ENCODE measurements around the gene CCL17. TPM values are rescaled to one million over a fixed set of nuclear protein-coding genes. Genes with fewer than 3 reads are reported as not detected.

CCL17 gene
- total and polyA plus RNA-seq, 2 of the 4 experiments (the other 2 are of a cell fraction): not detected

- no peak overlapping the region for H4K91ac ChIP-seq (ENCODE audit: insufficient read depth, low read depth, low read length)
- DNase-seq (no peak), ATAC-seq (ENCODE audit: low read depth) (no peak)
- H2BK5ac ChIP-seq (ENCODE audit: low read depth, low read length, poor library complexity, severe bottlenecking): no peak overlapping the region
- no peaks in the 10 kb centered on the region for H3K79me1 ChIP-seq (ENCODE audit: low read depth in 1 of 2, low read length in 2 of 2)
- WGBS, 2 experiments (ENCODE audit: extremely low coverage in 2 of 2, insufficient read length in 1 of 2): 98% methylated on average over 9 of the region's 16 CpGs; no CpG with 5 or more reads in 1 of the 2 experiments
- no peaks in the 10 kb centered on the region for H3K36me3 ChIP-seq (ENCODE audit: control insufficient read depth, insufficient read depth, low read length)
- H2AK5ac ChIP-seq (ENCODE audit: low read depth, low read length): no peak overlapping the region
- H3K4me2 ChIP-seq (ENCODE audit: low read depth, low read length): no peak overlapping the region
- no peak overlapping the region for H3K23ac ChIP-seq (ENCODE audit: low read depth, low read length)
- no peak overlapping the region for H3K56ac ChIP-seq (ENCODE audit: extremely low read depth, insufficient read depth, low read length)
- in situ Hi-C loops (cut with MboI; ENCODE audit: low sequenced_read_pairs): no loop called here
- ChIA-PET CTCF (no interaction called here), POLR2A (ENCODE audit: unreplicated experiment) (no interaction called here)
- no peak overlapping the region for H2BK15ac ChIP-seq (ENCODE audit: low read depth, low read length)
- H2AK9ac ChIP-seq (replicated peaks; ENCODE audit: low read depth, low read length, poor library complexity): no peak overlapping the region
- H3K27me3 ChIP-seq (ENCODE audit: control insufficient read depth, insufficient read depth, low read length): peaks cover 10% of the 10 kb centered on the region
- H3K14ac ChIP-seq (replicated peaks; ENCODE audit: low read depth, low read length): no peak overlapping the region
- no peak overlapping the region for H3K18ac ChIP-seq (ENCODE audit: low read depth, low read length)
- dilution Hi-C loops (cut with HindIII; ENCODE audit: low sequenced_read_pairs, unreplicated experiment): no loop called here
- H3K4me1 ChIP-seq (ENCODE audit: control insufficient read depth, insufficient read depth, low read length): peaks cover 5% of the 10 kb centered on the region; the same call in 1 of the 2 replicates
- H3K9me1 ChIP-seq (ENCODE audit: insufficient read depth, low read length): no peaks in the 10 kb centered on the region
- H3K9me3 ChIP-seq (ENCODE audit: control insufficient read depth, insufficient read depth, low read length): no peaks in the 10 kb centered on the region
- no TSS peak for BruUV-seq (replicated peaks)
- intact Hi-C loops (cut with micrococcal nuclease): no loop called here
- no peak overlapping the region for H4K8ac ChIP-seq (ENCODE audit: low read depth in 2 of 2, low read length in 2 of 2)
- no peak overlapping the region for H3K27ac ChIP-seq (ENCODE audit: insufficient read depth, low read length)
- H4K20me1 ChIP-seq (ENCODE audit: insufficient read depth, low read length): no peaks in the 10 kb centered on the region
- H3K4me3 ChIP-seq (ENCODE audit: insufficient read depth, low read depth, low read length): no peak overlapping the region
- H3K9ac ChIP-seq (ENCODE audit: low read depth, low read length): no peak overlapping the region
- no peak overlapping the region for H3K4ac ChIP-seq (ENCODE audit: low read depth, low read length)
- H2BK120ac ChIP-seq (ENCODE audit: low read depth, low read length): no peak overlapping the region
- H2BK20ac ChIP-seq (ENCODE audit: low read depth, low read length): no peak overlapping the region
- no peak overlapping the region for H4K5ac ChIP-seq (ENCODE audit: low read depth, low read length)
- TF ChIP-seq RFX5 (IDR thresholded peaks at IDR 0.05; ENCODE audit: low read depth, low read length) (no peak), POLR2A (IDR thresholded peaks at IDR 0.05; ENCODE audit: low read depth, low read length) (no peak), SMC3 (IDR thresholded peaks at IDR 0.05; ENCODE audit: low read depth, low read length) (no peak), CEBPB (IDR thresholded peaks at IDR 0.05; ENCODE audit: low read depth, low read length) (no peak), CHD1 (IDR thresholded peaks at IDR 0.05; ENCODE audit: low read depth, low read length) (no peak), FOS (IDR thresholded peaks at IDR 0.05; ENCODE audit: low read depth, low read length) (no peak), MAZ (IDR thresholded peaks at IDR 0.05; ENCODE audit: borderline replicate concordance, low read depth, low read length) (no peak)
- TF ChIP-seq, protein P1, sequence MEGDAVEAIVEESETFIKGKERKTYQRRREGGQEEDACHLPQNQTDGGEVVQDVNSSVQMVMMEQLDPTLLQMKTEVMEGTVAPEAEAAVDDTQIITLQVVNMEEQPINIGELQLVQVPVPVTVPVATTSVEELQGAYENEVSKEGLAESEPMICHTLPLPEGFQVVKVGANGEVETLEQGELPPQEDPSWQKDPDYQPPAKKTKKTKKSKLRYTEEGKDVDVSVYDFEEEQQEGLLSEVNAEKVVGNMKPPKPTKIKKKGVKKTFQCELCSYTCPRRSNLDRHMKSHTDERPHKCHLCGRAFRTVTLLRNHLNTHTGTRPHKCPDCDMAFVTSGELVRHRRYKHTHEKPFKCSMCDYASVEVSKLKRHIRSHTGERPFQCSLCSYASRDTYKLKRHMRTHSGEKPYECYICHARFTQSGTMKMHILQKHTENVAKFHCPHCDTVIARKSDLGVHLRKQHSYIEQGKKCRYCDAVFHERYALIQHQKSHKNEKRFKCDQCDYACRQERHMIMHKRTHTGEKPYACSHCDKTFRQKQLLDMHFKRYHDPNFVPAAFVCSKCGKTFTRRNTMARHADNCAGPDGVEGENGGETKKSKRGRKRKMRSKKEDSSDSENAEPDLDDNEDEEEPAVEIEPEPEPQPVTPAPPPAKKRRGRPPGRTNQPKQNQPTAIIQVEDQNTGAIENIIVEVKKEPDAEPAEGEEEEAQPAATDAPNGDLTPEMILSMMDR (conservative IDR thresholded peaks at IDR 0.05; ENCODE audit: low read depth, low read length): no peak
- no peak overlapping the region for H2AFZ ChIP-seq (replicated peaks; ENCODE audit: low read length, poor library complexity)
Measured at GRCh38 chr16:57382535-57383275, 21.9 kb upstream of the CCL17 start.

Data from IMR-90 (cell line).